Panc1 (cell line): Measurements from ENCODE around the gene DIP2C. TPM values are rescaled to one million over a fixed set of nuclear protein-coding genes. Genes with fewer than 3 reads are reported as not detected.
"Not testable (repeated sequence)": the region's sequence is repeated elsewhere in the genome, so short reads cannot be mapped to it uniquely, and the experiment has no call there.

Experiments used
- ATAC-seq: fragments of 200-7000 bp; cut with Tn5 transposase; 2 replicates; pipeline ENCODE4 v1.9.1; 2020; ENCODE audit warnings: mild to moderate bottlenecking, moderate library complexity
- BruUV-seq: library from RNA; stranded (reverse); fragments of 400-500 nt; replicated peaks from 2 replicates; lab custom pipeline; 2021; lab: Mats Ljungman, UMichigan
- CTCF ChIA-PET: fragments of 300-600 bp; sonication (Branson Sonifier 250); formaldehyde crosslinking; loops from one replicate; lab custom pipeline; 2022; ENCODE audit warnings: antibody characterized with exemption; lab: Charles Lee
- POLR2A ChIA-PET: fragments of 300-600 bp; sonication (Branson Sonifier 250); formaldehyde crosslinking; loops from one replicate; lab custom pipeline; 2022; ENCODE audit warnings: antibody characterized with exemption; lab: Charles Lee
- DNase-seq: peaks from one replicate; pipeline ENCODE4 v3.0.0-alpha.2; 2010; ENCODE audit warnings: low read depth, low spot score
- H3K27ac ChIP-seq: 2 replicates; pipeline ENCODE4 v1.5.1; 2011; ENCODE audit warnings: mild to moderate bottlenecking, low read length, inconsistent platforms
- H3K27me3 ChIP-seq: fragments of 200-500 bp; sonication (Bioruptor generic); 2 replicates; pipeline ENCODE4 v1.6.0; 2014; ENCODE audit warnings: low read length, inconsistent platforms; ENCODE audit not compliant: control insufficient read depth, insufficient read depth
- H3K36me3 ChIP-seq: fragments of 200-500 bp; sonication (Bioruptor generic); 2 replicates; pipeline ENCODE4 v1.5.1; 2014; ENCODE audit warnings: inconsistent platforms, mild to moderate bottlenecking, low read length, moderate library complexity; ENCODE audit not compliant: control insufficient read depth, insufficient read depth
- H3K4me1 ChIP-seq: 2 replicates; pipeline ENCODE4 v1.5.1; 2011; ENCODE audit warnings: inconsistent platforms, mild to moderate bottlenecking, low read length, moderate library complexity; ENCODE audit not compliant: control insufficient read depth, insufficient read depth
- H3K4me3 ChIP-seq, 2 experiments: 2 replicates each; pipeline ENCODE4 v1.5.1; 2011 to 2012; ENCODE audit warnings: low read depth in 2 of 2, low read length in 2 of 2, mild to moderate bottlenecking in 2 of 2, inconsistent platforms in 1 of 2, moderate library complexity in 1 of 2
- H3K9me3 ChIP-seq: fragments of 200-500 bp; sonication (Bioruptor generic); 2 replicates; pipeline ENCODE4 v1.5.1; 2014; ENCODE audit warnings: low read depth, mild to moderate bottlenecking, inconsistent platforms, low read length, moderate library complexity; ENCODE audit not compliant: control insufficient read depth, insufficient read depth
- POLR2AphosphoS5 ChIP-seq: IDR thresholded peaks from 2 replicates; pipeline ENCODE4 v1.6.1; 2012; ENCODE audit warnings: mild to moderate bottlenecking, low read depth, low read length, moderate library complexity
- SIN3A ChIP-seq: IDR thresholded peaks from 2 replicates; pipeline ENCODE4 v1.6.1; 2012; ENCODE audit warnings: low read depth, mild to moderate bottlenecking, low read length, moderate library complexity, borderline replicate concordance; ENCODE audit not compliant: insufficient read depth
- TCF7L2 ChIP-seq: IDR thresholded peaks from 2 replicates; pipeline ENCODE4 v1.6.1; 2011; ENCODE audit warnings: mild to moderate bottlenecking, low read depth, low read length, inconsistent platforms
- in situ Hi-C: cut with HindIII; loops from 2 replicates; pipeline ENCODE4 v1.10.0; 2016; ENCODE audit warnings: low sequenced_read_pairs, low pct_unique_long_range_greater_than_20kb
- intact Hi-C: fragments of 100-400 bp; cut with micrococcal nuclease; formaldehyde crosslinking; loops from one replicate; pipeline ENCODE4 v1.10.0; 2022; ENCODE audit not compliant: unreplicated experiment
- total RNA-seq: library from RNA; stranded (reverse); gene quantifications from one replicate; pipeline ENCODE4 v1.2.1, GENCODE V29; 2021; ENCODE audit not compliant: unreplicated experiment
- TF ChIP-seq, protein P1 (sequence below), 2 experiments: IDR thresholded peaks; 2 replicates each; pipeline ENCODE4 v1.6.1; 2011 to 2012; ENCODE audit warnings: low read depth in 2 of 2, control low read depth in 1 of 2, low read length in 1 of 2, mild to moderate bottlenecking in 1 of 2, moderate library complexity in 1 of 2; ENCODE audit not compliant: insufficient read depth in 1 of 2
- TF ChIP-seq, protein P2 (sequence below): fragments of 450-650 bp; IDR thresholded peaks from 2 replicates; pipeline ENCODE4 v1.5.1; 2017; ENCODE audit warnings: mild to moderate bottlenecking

Gene DIP2C
- total RNA-seq, 1 experiment from 2014 or later = 13.2 TPM

- Histone ChIP-seq H3K4me3 (no peak overlapping the region), H3K36me3 (no peaks in the 10 kb centered on the region), H3K4me1 (no peaks in the 10 kb centered on the region; the same call in 1 of the 2 replicates), H3K9me3 (no peaks in the 10 kb centered on the region), H3K27me3 (no peaks in the 10 kb centered on the region), H3K27ac (no peak overlapping the region)
- ChIA-PET CTCF (no interaction called here), POLR2A (no interaction called here)
- in situ Hi-C loops = no loop called here
- no TSS peak for BruUV-seq
- intact Hi-C loops = no loop called here
- TF ChIP-seq, protein P1, sequence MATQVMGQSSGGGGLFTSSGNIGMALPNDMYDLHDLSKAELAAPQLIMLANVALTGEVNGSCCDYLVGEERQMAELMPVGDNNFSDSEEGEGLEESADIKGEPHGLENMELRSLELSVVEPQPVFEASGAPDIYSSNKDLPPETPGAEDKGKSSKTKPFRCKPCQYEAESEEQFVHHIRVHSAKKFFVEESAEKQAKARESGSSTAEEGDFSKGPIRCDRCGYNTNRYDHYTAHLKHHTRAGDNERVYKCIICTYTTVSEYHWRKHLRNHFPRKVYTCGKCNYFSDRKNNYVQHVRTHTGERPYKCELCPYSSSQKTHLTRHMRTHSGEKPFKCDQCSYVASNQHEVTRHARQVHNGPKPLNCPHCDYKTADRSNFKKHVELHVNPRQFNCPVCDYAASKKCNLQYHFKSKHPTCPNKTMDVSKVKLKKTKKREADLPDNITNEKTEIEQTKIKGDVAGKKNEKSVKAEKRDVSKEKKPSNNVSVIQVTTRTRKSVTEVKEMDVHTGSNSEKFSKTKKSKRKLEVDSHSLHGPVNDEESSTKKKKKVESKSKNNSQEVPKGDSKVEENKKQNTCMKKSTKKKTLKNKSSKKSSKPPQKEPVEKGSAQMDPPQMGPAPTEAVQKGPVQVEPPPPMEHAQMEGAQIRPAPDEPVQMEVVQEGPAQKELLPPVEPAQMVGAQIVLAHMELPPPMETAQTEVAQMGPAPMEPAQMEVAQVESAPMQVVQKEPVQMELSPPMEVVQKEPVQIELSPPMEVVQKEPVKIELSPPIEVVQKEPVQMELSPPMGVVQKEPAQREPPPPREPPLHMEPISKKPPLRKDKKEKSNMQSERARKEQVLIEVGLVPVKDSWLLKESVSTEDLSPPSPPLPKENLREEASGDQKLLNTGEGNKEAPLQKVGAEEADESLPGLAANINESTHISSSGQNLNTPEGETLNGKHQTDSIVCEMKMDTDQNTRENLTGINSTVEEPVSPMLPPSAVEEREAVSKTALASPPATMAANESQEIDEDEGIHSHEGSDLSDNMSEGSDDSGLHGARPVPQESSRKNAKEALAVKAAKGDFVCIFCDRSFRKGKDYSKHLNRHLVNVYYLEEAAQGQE (IDR thresholded peaks at IDR 0.05; ENCODE audit: insufficient read depth in 1 of 2, low read depth in 2 of 2, low read length in 1 of 2) = no peak
- DNase-seq (no peak), ATAC-seq (no peak)
These were observed 156.3 kb downstream of the DIP2C start for GRCh38 chr10:533186-533585.

DNA sequence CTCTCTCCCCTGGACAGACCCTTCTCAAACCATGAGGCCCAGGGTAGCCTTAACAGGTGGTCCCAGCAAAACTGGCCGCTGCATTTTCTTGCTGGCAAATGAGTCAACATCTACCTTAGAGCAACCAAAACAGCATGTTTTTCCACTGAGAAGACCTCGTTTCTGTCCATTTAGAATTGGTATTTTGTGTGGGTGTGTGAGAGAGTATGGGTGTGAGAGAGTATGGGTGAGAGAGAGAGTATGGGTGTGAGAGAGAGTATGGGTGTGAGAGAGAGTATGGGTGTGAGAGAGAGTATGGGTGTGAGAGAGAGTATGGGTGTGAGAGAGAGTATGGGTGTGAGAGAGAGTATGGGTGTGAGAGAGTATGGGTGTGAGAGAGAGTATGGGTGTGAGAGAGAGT is 157.1 kb downstream of the DIP2C start:
- intact Hi-C loops, ATAC-seq, in situ Hi-C loops: not testable (repeated sequence)

DNA sequence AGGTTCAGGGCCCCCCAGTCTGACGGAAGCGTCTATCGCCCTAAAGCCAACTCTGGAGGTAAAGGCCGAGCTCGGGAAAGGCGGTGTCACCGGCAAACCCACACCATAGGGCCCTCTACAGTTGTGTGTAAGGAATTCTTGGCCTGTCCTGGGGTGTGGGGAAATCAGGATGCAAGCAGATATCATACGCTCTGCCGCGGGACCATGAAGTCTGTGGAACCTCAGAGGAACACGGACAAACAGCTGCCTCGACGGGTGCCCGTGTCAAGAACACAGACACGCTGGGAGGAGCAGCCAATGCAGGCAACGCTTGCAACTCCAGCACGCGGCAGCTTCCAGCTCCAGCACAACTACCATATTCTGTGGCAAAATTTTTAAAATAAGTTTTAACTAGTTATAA is 157.9 kb downstream of the DIP2C start:
- no TSS peak for BruUV-seq
- Histone ChIP-seq H3K36me3 (no peaks in the 10 kb centered on the region), H3K9me3 (no peaks in the 10 kb centered on the region), H3K4me1 (no peaks in the 10 kb centered on the region; the same call in 1 of the 2 replicates), H3K4me3 (no peak overlapping the region), H3K27me3 (no peaks in the 10 kb centered on the region), H3K27ac (no peak overlapping the region)
- in situ Hi-C loops (no loop called here), intact Hi-C loops (no loop called here)
- ChIA-PET CTCF (no interaction called here), POLR2A (no interaction called here)
- TF ChIP-seq, protein P1 (IDR thresholded peaks at IDR 0.05; ENCODE audit: insufficient read depth in 1 of 2, low read depth in 2 of 2, low read length in 1 of 2) = no peak
- TF ChIP-seq POLR2AphosphoS5 = no peak
- no peak for TF ChIP-seq TCF7L2
- no peak for TF ChIP-seq SIN3A
- TF ChIP-seq, protein P2, sequence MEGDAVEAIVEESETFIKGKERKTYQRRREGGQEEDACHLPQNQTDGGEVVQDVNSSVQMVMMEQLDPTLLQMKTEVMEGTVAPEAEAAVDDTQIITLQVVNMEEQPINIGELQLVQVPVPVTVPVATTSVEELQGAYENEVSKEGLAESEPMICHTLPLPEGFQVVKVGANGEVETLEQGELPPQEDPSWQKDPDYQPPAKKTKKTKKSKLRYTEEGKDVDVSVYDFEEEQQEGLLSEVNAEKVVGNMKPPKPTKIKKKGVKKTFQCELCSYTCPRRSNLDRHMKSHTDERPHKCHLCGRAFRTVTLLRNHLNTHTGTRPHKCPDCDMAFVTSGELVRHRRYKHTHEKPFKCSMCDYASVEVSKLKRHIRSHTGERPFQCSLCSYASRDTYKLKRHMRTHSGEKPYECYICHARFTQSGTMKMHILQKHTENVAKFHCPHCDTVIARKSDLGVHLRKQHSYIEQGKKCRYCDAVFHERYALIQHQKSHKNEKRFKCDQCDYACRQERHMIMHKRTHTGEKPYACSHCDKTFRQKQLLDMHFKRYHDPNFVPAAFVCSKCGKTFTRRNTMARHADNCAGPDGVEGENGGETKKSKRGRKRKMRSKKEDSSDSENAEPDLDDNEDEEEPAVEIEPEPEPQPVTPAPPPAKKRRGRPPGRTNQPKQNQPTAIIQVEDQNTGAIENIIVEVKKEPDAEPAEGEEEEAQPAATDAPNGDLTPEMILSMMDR = no peak
- DNase-seq = no peak
- no peak for ATAC-seq

More for the DNA sequence above, 157.1 kb downstream of the DIP2C start:
- H3K27ac ChIP-seq, POLR2A ChIA-PET, H3K27me3 ChIP-seq, CTCF ChIA-PET, H3K9me3 ChIP-seq, H3K36me3 ChIP-seq, DNase-seq, H3K4me1 ChIP-seq, H3K4me3 ChIP-seq, BruUV-seq: not testable (repeated sequence)
